Fibroblast of peridontal ligament (primary cell): ENCODE results near the gene TGOLN2.
A peak's percentile ranks its signal among the peaks of the same experiment; 100 is the strongest.

ENCODE experiments used
- DNase-seq: peaks from one replicate; pipeline ENCODE4 v3.0.0-alpha.2; 2010; ENCODE audit errors: extremely low read depth

Gene TGOLN2

DNA sequence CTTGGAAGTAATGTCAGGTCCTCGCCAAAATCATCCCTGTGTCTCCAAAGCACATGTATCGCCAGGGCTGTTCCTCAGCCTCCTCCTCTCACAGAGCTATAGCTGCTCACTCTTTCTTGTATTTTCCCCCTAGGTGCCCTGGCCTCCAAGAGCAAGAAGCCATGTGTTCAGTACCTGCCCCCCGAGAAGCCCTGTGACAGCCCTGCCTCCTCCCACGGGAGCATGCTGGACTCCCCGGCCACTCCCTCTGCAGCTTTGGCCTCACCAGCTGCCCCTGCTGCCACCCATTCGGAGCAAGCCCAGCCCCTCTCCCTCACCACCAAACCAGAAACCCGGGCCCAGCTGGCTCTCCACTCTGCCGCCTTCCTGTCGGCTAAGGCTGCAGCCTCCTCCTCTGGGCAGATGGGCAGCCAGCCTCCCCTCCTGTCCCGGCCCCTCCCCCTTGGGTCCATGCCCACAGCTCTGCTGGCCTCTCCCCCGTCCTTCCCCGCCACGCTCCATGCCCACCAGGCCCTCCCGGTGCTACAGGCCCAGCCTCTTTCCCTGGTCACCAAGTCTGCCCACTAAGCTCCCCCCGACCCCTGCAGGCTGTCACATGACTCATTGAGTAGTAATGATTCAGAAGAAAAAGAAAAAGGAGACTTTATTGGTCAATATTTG lies 18.8 kb downstream of the TGOLN2 start:
- no peak for DNase-seq

GRCh38 chr2:85308201-85308600 lies 19.6 kb downstream of the TGOLN2 start:
- no peak for DNase-seq

- DNase-seq, result no peak
Observed at GRCh38 chr2:85307527-85307897, 20.3 kb downstream of the TGOLN2 start.

- no peak for DNase-seq
Observed at GRCh38 chr2:85303780-85304531, 23.8 kb downstream of the TGOLN2 start.

DNA sequence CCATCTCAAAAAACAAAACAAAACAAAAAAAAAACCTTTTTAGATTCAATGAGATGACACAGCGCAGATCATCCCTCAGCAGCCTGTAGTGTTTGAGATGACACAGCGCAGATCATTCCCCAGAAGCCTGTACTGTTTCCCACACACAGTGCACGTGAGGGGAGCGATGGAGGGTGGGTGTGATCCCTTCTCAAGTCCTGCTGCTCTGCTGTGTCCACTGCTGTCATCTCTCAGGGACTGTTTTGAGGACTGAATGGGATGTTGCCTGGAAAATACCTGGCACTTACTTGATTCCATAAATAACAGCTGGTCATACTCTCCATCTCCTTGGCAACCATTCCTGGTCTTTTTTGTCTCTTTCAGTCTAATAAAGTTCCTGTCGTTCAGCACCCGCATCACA lies 25.7 kb downstream of the TGOLN2 start:
- DNase-seq, result no peak

GRCh38 chr2:85291425-85292023 lies 36.3 kb downstream of the TGOLN2 start:
- no peak for DNase-seq

DNA sequence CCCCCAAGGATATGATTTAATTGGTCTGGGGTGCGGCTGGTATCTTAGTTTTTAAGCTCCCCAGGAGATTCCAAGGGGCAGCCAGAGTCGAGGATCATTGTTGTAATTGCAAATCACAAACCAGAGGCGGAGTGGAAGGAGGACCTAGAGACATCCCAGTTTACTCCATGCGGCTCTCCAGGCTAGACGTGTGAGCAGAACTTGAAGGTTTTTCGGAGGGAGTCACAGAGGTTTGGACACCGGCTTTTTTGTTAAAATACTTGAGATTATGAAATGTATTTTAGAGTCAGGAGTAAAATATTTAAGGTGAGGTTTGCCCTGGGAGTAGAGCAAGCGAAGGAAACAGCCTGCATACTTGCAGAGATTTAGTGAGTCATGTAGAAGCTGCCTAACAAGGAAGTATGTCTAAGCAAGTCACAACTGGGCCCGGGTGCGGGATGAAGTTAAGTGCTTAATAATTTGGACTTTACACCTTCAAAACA lies 39.5 kb downstream of the TGOLN2 start:
- peak; percentile 13 for DNase-seq

DNA sequence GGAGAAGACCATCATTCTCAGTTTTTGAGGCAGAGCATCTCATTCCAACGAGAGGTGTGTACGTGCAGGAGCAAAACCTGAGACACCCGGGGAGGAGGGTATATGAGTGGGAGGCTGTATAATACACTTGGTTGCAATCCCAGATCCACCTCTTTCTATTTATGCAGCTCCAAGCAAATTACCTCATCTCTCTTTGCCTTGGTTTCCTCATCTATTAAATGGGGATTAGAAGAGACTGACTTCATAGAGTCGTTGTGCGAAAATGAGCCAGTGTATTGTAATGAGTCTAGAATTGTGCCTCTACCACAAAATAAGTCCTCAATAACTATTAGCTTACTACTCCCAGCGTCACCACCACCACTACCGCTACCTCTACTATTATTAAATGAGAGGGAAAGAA lies 40.1 kb downstream of the TGOLN2 start:
- DNase-seq, result no peak

DNA sequence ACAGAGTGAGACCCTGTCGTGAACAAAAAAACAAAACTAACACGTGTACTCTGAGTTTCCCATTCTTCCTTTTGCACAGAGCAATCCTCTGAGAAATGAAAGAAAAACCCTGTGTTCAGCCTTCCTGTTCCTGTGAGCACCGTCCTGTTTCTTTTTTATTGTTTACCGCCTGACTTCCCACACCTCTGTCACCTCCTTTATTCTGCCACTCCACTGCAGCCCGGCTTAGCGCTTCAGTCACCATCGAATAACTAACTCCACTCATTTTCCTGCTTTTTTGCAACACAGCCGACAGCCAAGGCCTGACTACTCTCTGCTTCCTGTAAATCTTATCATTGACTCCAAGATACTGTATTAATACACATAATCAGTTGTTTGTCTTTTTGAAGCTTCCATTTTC lies 40.9 kb downstream of the TGOLN2 start:
- DNase-seq, result no peak

GRCh38 chr2:85283641-85284040 lies 44.1 kb downstream of the TGOLN2 start:
- no peak for DNase-seq

- DNase-seq, result no peak
Observed at GRCh38 chr2:85282914-85283313, 44.9 kb downstream of the TGOLN2 start.

- DNase-seq, result no peak
Observed at GRCh38 chr2:85281553-85281952, 46.2 kb downstream of the TGOLN2 start.

DNA sequence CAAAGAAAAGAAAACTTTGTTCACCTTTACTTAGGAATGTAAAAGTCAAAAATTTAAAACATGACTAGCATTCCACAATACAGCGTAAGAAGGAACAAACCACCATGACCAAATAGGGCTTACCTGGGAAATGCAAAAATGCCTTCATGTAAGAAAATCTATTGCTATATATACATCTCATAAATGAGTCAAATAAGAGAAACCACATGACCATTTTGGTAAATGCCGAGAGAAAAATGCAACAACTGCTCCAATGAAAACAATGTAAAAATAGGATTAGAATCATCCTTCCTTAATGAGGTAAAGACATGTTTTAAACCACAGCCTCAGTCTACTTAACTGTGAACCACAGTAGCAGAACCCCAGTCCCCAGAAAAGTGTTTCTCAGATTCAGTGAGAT lies 49.4 kb downstream of the TGOLN2 start:
- peak; percentile 87 for DNase-seq

DNA sequence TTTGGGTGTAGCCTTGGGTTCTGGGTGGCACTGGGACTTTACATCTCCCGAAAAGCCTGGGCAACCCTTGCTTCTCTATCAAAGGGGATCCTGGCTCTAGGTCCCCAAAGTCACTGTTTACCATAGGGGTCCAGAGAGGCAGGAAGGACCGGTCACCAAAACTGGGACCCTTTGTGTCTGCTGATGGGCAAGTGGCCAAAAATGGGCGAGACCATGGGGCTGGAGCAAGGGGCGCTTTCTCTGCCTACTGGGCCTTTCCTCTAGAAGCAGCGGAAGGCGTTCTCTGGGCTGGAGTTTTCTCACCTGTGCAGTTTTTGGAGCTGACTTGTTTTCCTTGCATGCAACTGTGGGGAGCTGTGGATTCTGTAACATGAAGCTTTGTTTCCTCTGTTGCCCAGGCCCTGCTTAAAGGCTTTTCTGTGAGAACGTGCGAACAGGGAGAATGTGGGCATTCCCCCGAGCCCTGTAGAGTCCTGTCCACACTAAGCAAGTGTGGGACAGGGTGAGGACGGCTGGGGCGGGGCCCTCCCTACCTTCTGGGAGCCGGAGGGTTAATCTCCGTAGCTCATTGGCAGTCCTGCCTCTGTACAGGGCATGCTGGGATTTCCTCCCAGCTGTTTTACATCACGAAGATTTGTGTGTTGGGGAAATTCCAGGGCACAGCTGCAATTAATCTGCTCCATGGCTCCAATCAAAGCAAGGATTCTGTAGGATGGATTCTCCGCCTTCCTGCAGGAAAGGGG lies 50.2 kb downstream of the TGOLN2 start:
- peak; percentile 95 for DNase-seq

GRCh38 chr2:85276571-85277118 lies 51.1 kb downstream of the TGOLN2 start:
- no peak for DNase-seq

DNA sequence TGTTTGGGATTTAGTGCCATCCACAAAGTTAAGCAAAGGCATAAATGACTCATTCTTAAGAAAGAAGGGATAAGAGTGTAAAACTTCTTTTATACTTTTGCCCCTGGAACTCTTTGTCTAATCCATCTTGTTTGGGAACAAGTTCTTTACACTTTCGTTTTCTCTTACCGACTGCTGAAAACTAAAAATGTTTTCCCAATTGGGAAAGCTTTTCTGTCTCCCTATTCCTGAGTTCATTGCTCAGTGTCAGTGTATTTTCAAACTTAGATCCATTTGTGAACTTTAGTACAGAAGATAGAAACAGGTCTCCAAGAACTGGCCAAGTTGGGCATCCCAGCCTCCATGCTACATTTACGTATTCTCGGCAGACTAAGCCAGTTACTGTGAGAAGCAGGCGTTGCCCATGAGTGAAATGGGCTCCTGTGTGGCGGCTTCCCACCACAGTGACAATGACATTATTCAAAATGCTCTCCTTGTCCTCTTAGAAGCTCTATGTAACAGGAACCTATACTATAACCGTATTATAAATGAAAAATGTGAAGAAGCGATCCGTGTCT lies 51.7 kb downstream of the TGOLN2 start:
- peak; percentile 48 for DNase-seq

- peak; percentile 72 for DNase-seq
Observed at GRCh38 chr2:85273738-85274731, 53.8 kb downstream of the TGOLN2 start.

GRCh38 chr2:85272357-85272756 lies 55.4 kb downstream of the TGOLN2 start:
- no peak for DNase-seq

DNA sequence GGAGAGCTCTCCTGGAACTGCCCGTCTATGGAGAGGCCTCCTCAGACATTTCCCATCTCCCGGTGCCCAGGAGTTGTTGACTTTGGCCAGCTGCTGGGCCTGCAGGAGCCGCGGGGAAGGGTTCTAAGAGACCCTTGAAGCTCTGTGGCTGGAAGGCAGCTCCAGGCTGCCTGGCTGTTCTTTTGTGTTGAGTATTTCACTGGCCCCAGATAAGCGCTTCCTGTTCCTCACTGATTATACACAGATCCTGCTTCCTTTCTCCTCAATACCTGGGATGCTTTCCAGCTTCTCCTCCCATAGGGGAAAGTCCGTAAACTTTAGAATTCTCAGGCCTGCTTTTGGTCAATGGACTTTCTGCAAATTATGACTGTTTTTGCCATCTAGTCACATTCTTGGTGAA lies 57.8 kb downstream of the TGOLN2 start:
- peak; percentile 72 for DNase-seq
